HepG2 (cell line): Measurements from ENCODE around the gene ZKSCAN4. TPM values are rescaled to one million over a fixed set of nuclear protein-coding genes. Genes with fewer than 3 reads are reported as not detected.

Experiments
- CREB1 ChIP-seq, 2 experiments: fragments of 450-650 bp in 1 of 2; IDR thresholded peaks; 2 replicates each; pipeline ENCODE4 v1.6.1; 2016 to 2017; ENCODE audit warnings: control low read depth in 1 of 2, mild to moderate bottlenecking in 1 of 2, missing compliant biosample characterization in 1 of 2, missing genetic modification characterization in 1 of 2
- ELK4 ChIP-seq: sonication (generic); formaldehyde crosslinking; IDR thresholded peaks from 2 replicates; pipeline ENCODE4 v1.9.0; 2021; ENCODE audit warnings: missing genetic modification reagents, borderline replicate concordance
- EP300 ChIP-seq, 3 experiments: sonication (generic) in 1 of 3; formaldehyde crosslinking in 1 of 3; IDR thresholded peaks; 2 replicates each; pipeline versions ENCODE4 v1.5.1 to v1.6.1; 2011 to 2020; ENCODE audit warnings: low read depth in 2 of 3, low read length in 2 of 3, borderline replicate concordance in 1 of 3, improper control_type of control experiment in 1 of 3, mild to moderate bottlenecking in 1 of 3, missing genetic modification reagents in 1 of 3, moderate library complexity in 1 of 3
- ETV6 ChIP-seq: sonication (generic); formaldehyde crosslinking; conservative IDR thresholded peaks from 2 replicates; pipeline ENCODE4 v1.4.0; 2020; ENCODE audit warnings: missing genetic modification reagents
- GFI1 ChIP-seq: sonication (generic); formaldehyde crosslinking; IDR thresholded peaks from 2 replicates; pipeline ENCODE4 v1.5.0; 2020; ENCODE audit warnings: missing genetic modification reagents, mild to moderate bottlenecking, borderline replicate concordance
- GPBP1L1 ChIP-seq: sonication (generic); formaldehyde crosslinking; IDR thresholded peaks from 2 replicates; pipeline ENCODE4 v1.5.0; 2020; ENCODE audit warnings: mild to moderate bottlenecking, missing genetic modification reagents
- HIC2 ChIP-seq: sonication (generic); formaldehyde crosslinking; IDR thresholded peaks from 2 replicates; pipeline ENCODE4 v1.9.0; 2022; ENCODE audit warnings: low read depth, missing genetic modification reagents
- NFKBIZ ChIP-seq: IDR thresholded peaks from 2 replicates; pipeline ENCODE4 v1.6.1; 2018; ENCODE audit warnings: missing genetic modification reagents, missing compliant biosample characterization
- NFYC ChIP-seq: IDR thresholded peaks from 2 replicates; pipeline ENCODE4 v1.6.1; 2016; ENCODE audit warnings: missing genetic modification reagents, missing compliant biosample characterization
- POLR2AphosphoS5 ChIP-seq: IDR thresholded peaks from 2 replicates; pipeline ENCODE4 v1.6.1; 2012; ENCODE audit warnings: low read depth, low read length
- U2AF2 ChIP-seq: fragments of 200-400 bp; formaldehyde crosslinking; IDR thresholded peaks from 2 replicates; pipeline ENCODE4 v1.6.1; 2017; ENCODE audit warnings: low read depth, mild to moderate bottlenecking, low read length
- XBP1 ChIP-seq: sonication (generic); formaldehyde crosslinking; IDR thresholded peaks from 2 replicates; pipeline ENCODE4 v1.5.0; 2020; ENCODE audit warnings: missing genetic modification reagents
- ZBTB20 ChIP-seq: sonication (generic); formaldehyde crosslinking; IDR thresholded peaks from 2 replicates; pipeline ENCODE4 v1.8.1; 2023; ENCODE audit warnings: missing genetic modification reagents, low read depth, mild to moderate bottlenecking, borderline replicate concordance
- ZNF460 ChIP-seq: sonication (generic); formaldehyde crosslinking; IDR thresholded peaks from 2 replicates; pipeline ENCODE4 v1.5.1; 2020; ENCODE audit warnings: missing genetic modification reagents, mild to moderate bottlenecking, borderline replicate concordance
- ZNF510 ChIP-seq: sonication (generic); formaldehyde crosslinking; IDR thresholded peaks from 2 replicates; pipeline ENCODE4 v1.4.0; 2020; ENCODE audit warnings: low read depth, mild to moderate bottlenecking, missing genetic modification reagents
- ZNF512 ChIP-seq: sonication (generic); formaldehyde crosslinking; IDR thresholded peaks from 2 replicates; pipeline ENCODE4 v1.4.0; 2020; ENCODE audit warnings: mild to moderate bottlenecking, missing genetic modification reagents
- ZNF570 ChIP-seq: sonication (generic); formaldehyde crosslinking; IDR thresholded peaks from 2 replicates; pipeline ENCODE4 v1.4.0; 2020; ENCODE audit warnings: mild to moderate bottlenecking, missing genetic modification reagents, borderline replicate concordance
- ZNF777 ChIP-seq: sonication (generic); formaldehyde crosslinking; IDR thresholded peaks from 2 replicates; pipeline ENCODE4 v1.4.0; 2020; ENCODE audit warnings: missing genetic modification reagents
- polyA plus RNA-seq, 8 experiments: library from polyadenylated mRNA; depleted of rRNA in 3 of 8; stranded (reverse) in 7 of 8; unstranded in 1 of 8; fragments of >200 nt; fragmentation: Illumina TruSeq in 4 of 8; extraction: Trizol in 4 of 8; gene quantifications; 2 replicates each; pipeline versions ENCODE4 v1.2.1 to v1.2.3, GENCODE V29; 2011 to 2016; ENCODE audit warnings: low read depth in 4 of 8, missing spikeins in 1 of 8, mixed read lengths in 1 of 8; ENCODE audit not compliant: insufficient read depth in 1 of 8
- total RNA-seq, 5 experiments: library from RNA; depleted of rRNA; stranded (reverse); fragments of >200 nt; fragmentation: Illumina TruSeq; extraction: Trizol; gene quantifications; 2 replicates each; pipeline ENCODE4 v1.2.3, GENCODE V29; 2016; ENCODE audit warnings: low read depth in 1 of 5
- TF ChIP-seq, protein P1 (sequence below): sonication (generic); formaldehyde crosslinking; IDR thresholded peaks from 2 replicates; pipeline ENCODE4 v1.8.0; 2022; ENCODE audit warnings: missing genetic modification reagents, mild to moderate bottlenecking, borderline replicate concordance

The ZKSCAN4 gene
- total and polyA plus RNA-seq, 2 of the 13 experiments (the other 11 are each of a cell fraction or from before 2014, with no cell fraction given): 2.9 to 7.8 TPM

GRCh38 chr6:28252009-28252975, at the start of gene ZKSCAN4 (continued):
- TF ChIP-seq GFI1 (CRISPR knock-in tag) (no peak), ZNF460 (CRISPR knock-in tag) (0 out of 2 replicates have a peak, but pooled peaks have one; percentile 12), CREB1 (IDR thresholded peaks at IDR 0.05) (no peak), CREB1 (CRISPR knock-in tag; IDR thresholded peaks at IDR 0.05) (peak; percentile 70), ETV6 (CRISPR knock-in tag) (0 out of 2 replicates have a peak, but pooled peaks have one; percentile 48), NFYC (CRISPR knock-in tag) (peak; percentile 38; the same call in 1 of the 2 replicates), ZNF777 (peak; percentile 74), NFKBIZ (CRISPR knock-in tag) (peak; percentile 65; the same call in 1 of the 2 replicates), HIC2 (CRISPR knock-in tag) (no peak), ELK4 (no peak), XBP1 (CRISPR knock-in tag) (0 out of 2 replicates have a peak, but pooled peaks have one; percentile 56), ZNF570 (CRISPR knock-in tag) (no peak), GPBP1L1 (CRISPR knock-in tag) (no peak), EP300 (IDR thresholded peaks at IDR 0.05; ENCODE audit: low read depth in 2 of 2, low read length in 2 of 2) (peak in 1 of 2 experiments; percentile 56; a peak in 1 of 4 replicates), EP300 (CRISPR knock-in tag; IDR thresholded peaks at IDR 0.05; ENCODE audit: borderline replicate concordance) (peak; percentile 31; the same call in 1 of the 2 replicates), ZBTB20 (CRISPR knock-in tag) (no peak), ZNF512 (CRISPR knock-in tag) (0 out of 2 replicates have a peak, but pooled peaks have one; percentile 63), POLR2AphosphoS5 (peak; percentile 87), U2AF2 (no peak), ZNF510 (CRISPR knock-in tag) (peak; percentile 80; the same call in 1 of the 2 replicates)
- TF ChIP-seq, protein P1, sequence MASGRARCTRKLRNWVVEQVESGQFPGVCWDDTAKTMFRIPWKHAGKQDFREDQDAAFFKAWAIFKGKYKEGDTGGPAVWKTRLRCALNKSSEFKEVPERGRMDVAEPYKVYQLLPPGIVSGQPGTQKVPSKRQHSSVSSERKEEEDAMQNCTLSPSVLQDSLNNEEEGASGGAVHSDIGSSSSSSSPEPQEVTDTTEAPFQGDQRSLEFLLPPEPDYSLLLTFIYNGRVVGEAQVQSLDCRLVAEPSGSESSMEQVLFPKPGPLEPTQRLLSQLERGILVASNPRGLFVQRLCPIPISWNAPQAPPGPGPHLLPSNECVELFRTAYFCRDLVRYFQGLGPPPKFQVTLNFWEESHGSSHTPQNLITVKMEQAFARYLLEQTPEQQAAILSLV (CRISPR knock-in tag): peak; percentile 28; the same call in 1 of the 2 replicates
